Ectodermal cell (in vitro differentiated cells): ENCODE measurements around the gene SUGCT.

ENCODE experiments used
- H3K27ac ChIP-seq: 2 replicates; pipeline ENCODE4 v1.7.0; 2013; ENCODE audit warnings: mild to moderate bottlenecking, low read depth, low read length; ENCODE audit not compliant: insufficient read depth, poor library complexity, severe bottlenecking
- H3K27me3 ChIP-seq: 2 replicates; pipeline ENCODE4 v1.7.0; 2013; ENCODE audit warnings: mild to moderate bottlenecking, low read length; ENCODE audit not compliant: insufficient read depth, control insufficient read depth, poor library complexity, severe bottlenecking
- H3K36me3 ChIP-seq: one replicate; pipeline ENCODE4 v1.7.0; 2013; ENCODE audit warnings: low read length; ENCODE audit not compliant: control insufficient read depth, insufficient read depth
- H3K4me1 ChIP-seq: one replicate; pipeline ENCODE4 v1.7.0; 2013; ENCODE audit warnings: low read length; ENCODE audit not compliant: control insufficient read depth, insufficient read depth
- H3K4me3 ChIP-seq: 2 replicates; pipeline ENCODE4 v1.7.0; 2013; ENCODE audit warnings: low read depth, low read length, control low read depth; ENCODE audit not compliant: insufficient read depth
- H3K9me3 ChIP-seq: 2 replicates; pipeline ENCODE4 v1.7.0; 2013; ENCODE audit warnings: mild to moderate bottlenecking, low read length, moderate library complexity; ENCODE audit not compliant: control insufficient read depth
- WGBS, 2 experiments: methylation state at CpG; one replicate each; pipeline ENCODE4 v1.1.7; 2013; ENCODE audit warnings: missing lambda C conversion rate in 2 of 2; 5-methylcytosine and 5-hydroxymethylcytosine counted together

The SUGCT gene

GRCh38 chr7:40489844-40490602 lies 355.2 kb downstream of the SUGCT start:
- Histone ChIP-seq H3K9me3 (no peaks in the 10 kb centered on the region), H3K4me1 (no peaks in the 10 kb centered on the region), H3K36me3 (no peaks in the 10 kb centered on the region), H3K4me3 (no peak overlapping the region), H3K27me3 (no peaks in the 10 kb centered on the region), H3K27ac (no peak overlapping the region)
- 92 to 93% methylated on average over 2 of the region's 2 CpGs for WGBS, 2 experiments

- H3K27ac ChIP-seq = no peak overlapping the region
- no peaks in the 10 kb centered on the region for H3K27me3 ChIP-seq
- no peak overlapping the region for H3K4me3 ChIP-seq
- no peaks in the 10 kb centered on the region for H3K9me3 ChIP-seq
- no peaks in the 10 kb centered on the region for H3K4me1 ChIP-seq
- no peaks in the 10 kb centered on the region for H3K36me3 ChIP-seq
These were observed 355.8 kb downstream of the SUGCT start for GRCh38 chr7:40490603-40490924.

GRCh38 chr7:40492946-40493345 lies 358.1 kb downstream of the SUGCT start:
- no peaks in the 10 kb centered on the region for H3K27me3 ChIP-seq
- H3K4me1 ChIP-seq = no peaks in the 10 kb centered on the region
- no peak overlapping the region for H3K27ac ChIP-seq
- H3K9me3 ChIP-seq = no peaks in the 10 kb centered on the region
- WGBS, 2 experiments = 98 to 100% methylated on average over 3 to 4 of the region's 4 CpGs
- no peak overlapping the region for H3K4me3 ChIP-seq
- no peaks in the 10 kb centered on the region for H3K36me3 ChIP-seq

GRCh38 chr7:40493609-40494051 lies 358.8 kb downstream of the SUGCT start:
- H3K9me3 ChIP-seq = no peaks in the 10 kb centered on the region
- no peaks in the 10 kb centered on the region for H3K36me3 ChIP-seq
- no peaks in the 10 kb centered on the region for H3K4me1 ChIP-seq
- H3K27ac ChIP-seq = no peak overlapping the region
- H3K27me3 ChIP-seq = no peaks in the 10 kb centered on the region
- H3K4me3 ChIP-seq = no peak overlapping the region
- 95 to 96% methylated on average over 5 of the region's 5 CpGs for WGBS, 2 experiments

GRCh38 chr7:40498924-40499510 lies 364.2 kb downstream of the SUGCT start:
- no peak overlapping the region for H3K27ac ChIP-seq
- no peak overlapping the region for H3K4me3 ChIP-seq
- H3K36me3 ChIP-seq = no peaks in the 10 kb centered on the region
- H3K27me3 ChIP-seq = no peaks in the 10 kb centered on the region
- WGBS, 2 experiments = 95 to 96% methylated on average over 10 to 11 of the region's 11 CpGs
- H3K9me3 ChIP-seq = no peaks in the 10 kb centered on the region
- no peaks in the 10 kb centered on the region for H3K4me1 ChIP-seq

GRCh38 chr7:40499718-40500117 lies 364.9 kb downstream of the SUGCT start:
- H3K9me3 ChIP-seq = no peaks in the 10 kb centered on the region
- H3K27ac ChIP-seq = no peak overlapping the region
- no peak overlapping the region for H3K4me3 ChIP-seq
- H3K36me3 ChIP-seq = no peaks in the 10 kb centered on the region
- WGBS, 2 experiments = 74 to 78% methylated on average over 1 of the region's 1 CpG
- H3K27me3 ChIP-seq = no peaks in the 10 kb centered on the region
- no peaks in the 10 kb centered on the region for H3K4me1 ChIP-seq

GRCh38 chr7:40500219-40500618 lies 365.4 kb downstream of the SUGCT start:
- Histone ChIP-seq H3K4me3 (no peak overlapping the region), H3K27me3 (no peaks in the 10 kb centered on the region), H3K36me3 (no peaks in the 10 kb centered on the region), H3K4me1 (no peaks in the 10 kb centered on the region), H3K9me3 (no peaks in the 10 kb centered on the region), H3K27ac (no peak overlapping the region)
- 89 to 100% methylated on average over 1 of the region's 1 CpG for WGBS, 2 experiments

GRCh38 chr7:40502359-40502758 lies 367.6 kb downstream of the SUGCT start:
- Histone ChIP-seq H3K27me3 (no peaks in the 10 kb centered on the region), H3K4me1 (no peaks in the 10 kb centered on the region), H3K4me3 (no peak overlapping the region), H3K36me3 (no peaks in the 10 kb centered on the region), H3K27ac (no peak overlapping the region), H3K9me3 (no peaks in the 10 kb centered on the region)
- WGBS, 2 experiments = 100% methylated on average over 1 of the region's 1 CpG; no CpG with 5 or more reads in 1 of the 2 experiments

GRCh38 chr7:40506158-40506557 lies 371.4 kb downstream of the SUGCT start:
- Histone ChIP-seq H3K4me3 (no peak overlapping the region), H3K36me3 (no peaks in the 10 kb centered on the region), H3K27ac (no peak overlapping the region), H3K9me3 (no peaks in the 10 kb centered on the region), H3K4me1 (no peaks in the 10 kb centered on the region), H3K27me3 (no peaks in the 10 kb centered on the region)
- WGBS, 2 experiments = 95% methylated on average over 2 to 3 of the region's 3 CpGs

GRCh38 chr7:40507166-40507565 lies 372.4 kb downstream of the SUGCT start:
- Histone ChIP-seq H3K27ac (no peak overlapping the region), H3K9me3 (no peaks in the 10 kb centered on the region)
- 85% methylated on average over 6 of the region's 6 CpGs for WGBS, 2 experiments

More at GRCh38 chr7:40507166-40507565, 372.4 kb downstream of the SUGCT start:
- Histone ChIP-seq H3K36me3 (no peaks in the 10 kb centered on the region), H3K27me3 (no peaks in the 10 kb centered on the region), H3K4me1 (no peaks in the 10 kb centered on the region), H3K4me3 (no peak overlapping the region)
